Muscle of leg (tissue), 11 donors: ENCODE measurements around the gene DNM1. TPM values are rescaled to one million over a fixed set of nuclear protein-coding genes. Genes with fewer than 3 reads are reported as not detected.

ENCODE experiments used
- DNase-seq: peaks from one replicate; pipeline ENCODE4 v3.0.0; 2013
- H3K27ac ChIP-seq: one replicate; pipeline ENCODE4 v1.5.1; 2013; ENCODE audit warnings: mild to moderate bottlenecking, low read length, control low read depth
- H3K27me3 ChIP-seq: one replicate; pipeline ENCODE4 v1.6.1; 2013; ENCODE audit warnings: low read length; ENCODE audit not compliant: control insufficient read depth, insufficient read depth
- H3K36me3 ChIP-seq: one replicate; pipeline ENCODE4 v1.6.1; 2013; ENCODE audit warnings: low read length; ENCODE audit not compliant: control insufficient read depth, insufficient read depth
- H3K4me1 ChIP-seq: one replicate; pipeline ENCODE4 v1.6.1; 2013; ENCODE audit warnings: low read length; ENCODE audit not compliant: control insufficient read depth, insufficient read depth
- H3K4me3 ChIP-seq: one replicate; pipeline ENCODE4 v1.5.1; 2013; ENCODE audit warnings: low read length, control low read depth
- H3K9me3 ChIP-seq: replicated peaks from 2 replicates; pipeline ENCODE4 v1.6.1; 2013; ENCODE audit warnings: low read depth, low read length; ENCODE audit not compliant: control insufficient read depth
- WGBS: methylation state at CpG from one replicate; pipeline ENCODE4 v1.1.5; 2013; ENCODE audit warnings: missing lambda C conversion rate; ENCODE audit not compliant: insufficient coverage; 5-methylcytosine and 5-hydroxymethylcytosine counted together
- polyA plus RNA-seq, 8 donors: library from polyadenylated mRNA; unstranded; fragments of 120-200 nt; gene quantifications; one replicate each; pipeline versions ENCODE4 v1.2.1 to v1.2.3, GENCODE V29; 2013; ENCODE audit warnings: inconsistent platforms in 1 of 8, low replicate concordance in 1 of 8; ENCODE audit not compliant: insufficient read length in 8 of 8, insufficient read depth in 1 of 8
- total RNA-seq: library from RNA; stranded (reverse); fragments of 120-200 nt; gene quantifications from one replicate; pipeline ENCODE4 v1.2.4, GENCODE V29; 2013

Gene DNM1
- total and polyA plus RNA-seq, 9 donors, result 18.5 to 75.6 (median 44.6) TPM

GRCh38 chr9:128190516-128191405 is 12.4 kb upstream of the DNM1 start:
- H3K4me3 ChIP-seq, result peak overlapping the region; percentile 65
- H3K9me3 ChIP-seq, result no peaks in the 10 kb centered on the region
- peaks cover 36% of the 10 kb centered on the region for H3K36me3 ChIP-seq
- H3K27ac ChIP-seq, result peak overlapping the region; percentile 44
- 17% methylated on average over 32 of the region's 32 CpGs for WGBS
- peaks cover 17% of the 10 kb centered on the region for H3K4me1 ChIP-seq
- no peaks in the 10 kb centered on the region for H3K27me3 ChIP-seq
- DNase-seq, result no peak

GRCh38 chr9:128191406-128192046 is 11.7 kb upstream of the DNM1 start, which contains the start of gene CIZ1:
CIZ1 (minus strand) TSS chr9:128191572; CDS start chr9:128190857, 715 bp downstream.
- Histone ChIP-seq H3K9me3 (no peaks in the 10 kb centered on the region), H3K27me3 (no peaks in the 10 kb centered on the region), H3K4me3 (peak within 1 kb of the TSS; percentile 65), H3K27ac (peak within 1 kb of the TSS; percentile 44), H3K36me3 (peaks cover 28% of the 10 kb centered on the region), H3K4me1 (peaks cover 17% of the 10 kb centered on the region)
- DNase-seq, result peak; percentile 92
- under 1% methylated on average over 60 of the region's 71 CpGs for WGBS

DNA sequence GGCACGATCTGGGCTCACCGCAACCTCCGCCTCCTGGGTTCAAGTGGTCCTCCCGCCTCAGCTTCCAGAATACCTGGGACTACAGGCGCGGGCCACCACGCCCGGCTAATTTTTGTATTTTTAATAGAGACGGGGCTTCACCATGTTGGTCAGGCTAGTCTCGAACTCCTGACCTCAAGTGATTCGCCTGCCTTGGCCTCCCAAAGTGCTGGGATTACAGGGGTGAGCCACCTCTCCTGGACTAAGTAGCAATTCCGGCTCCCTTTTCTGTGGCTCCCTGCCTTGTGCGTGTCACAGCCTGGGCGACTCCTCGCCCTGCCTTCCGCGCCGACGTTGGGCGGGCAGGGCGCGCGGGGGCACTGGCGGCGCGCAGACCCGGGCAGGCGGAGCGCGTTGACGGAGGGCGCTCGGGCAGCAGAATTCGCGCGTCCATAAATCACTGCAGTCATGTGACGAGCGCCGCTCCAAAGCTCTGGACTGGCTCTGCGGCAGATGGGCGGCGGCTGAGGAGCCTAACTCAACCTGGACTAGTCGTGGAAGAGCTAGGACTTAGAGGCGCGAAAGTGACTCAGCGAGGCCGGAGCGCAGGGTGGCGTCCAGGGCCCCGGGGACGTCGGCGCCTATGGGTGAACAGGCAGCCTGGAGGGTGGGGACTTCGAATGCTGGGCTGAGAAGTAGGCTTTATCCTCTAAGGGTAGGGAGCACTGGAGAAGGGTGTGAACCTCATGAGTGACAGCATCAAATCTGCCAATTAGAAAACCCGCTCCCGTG is 10.4 kb upstream of the DNM1 start:
- peaks cover 17% of the 10 kb centered on the region for H3K4me1 ChIP-seq
- DNase-seq, result peak; percentile 80
- H3K36me3 ChIP-seq, result peaks cover 22% of the 10 kb centered on the region
- 17% methylated on average over 52 of the region's 56 CpGs for WGBS
- peak overlapping the region; percentile 69 for H3K27ac ChIP-seq
- H3K4me3 ChIP-seq, result peak overlapping the region; percentile 35
- H3K9me3 ChIP-seq, result no peaks in the 10 kb centered on the region
- no peaks in the 10 kb centered on the region for H3K27me3 ChIP-seq

- Histone ChIP-seq H3K27me3 (no peaks in the 10 kb centered on the region), H3K4me1 (peaks cover 17% of the 10 kb centered on the region), H3K36me3 (peaks cover 17% of the 10 kb centered on the region), H3K4me3 (no peak overlapping the region), H3K9me3 (no peaks in the 10 kb centered on the region), H3K27ac (peak overlapping the region; percentile 69)
- 95% methylated on average over 8 of the region's 14 CpGs for WGBS
- no peak for DNase-seq
Measured at GRCh38 chr9:128193469-128194096, 9.6 kb upstream of the DNM1 start.

DNA sequence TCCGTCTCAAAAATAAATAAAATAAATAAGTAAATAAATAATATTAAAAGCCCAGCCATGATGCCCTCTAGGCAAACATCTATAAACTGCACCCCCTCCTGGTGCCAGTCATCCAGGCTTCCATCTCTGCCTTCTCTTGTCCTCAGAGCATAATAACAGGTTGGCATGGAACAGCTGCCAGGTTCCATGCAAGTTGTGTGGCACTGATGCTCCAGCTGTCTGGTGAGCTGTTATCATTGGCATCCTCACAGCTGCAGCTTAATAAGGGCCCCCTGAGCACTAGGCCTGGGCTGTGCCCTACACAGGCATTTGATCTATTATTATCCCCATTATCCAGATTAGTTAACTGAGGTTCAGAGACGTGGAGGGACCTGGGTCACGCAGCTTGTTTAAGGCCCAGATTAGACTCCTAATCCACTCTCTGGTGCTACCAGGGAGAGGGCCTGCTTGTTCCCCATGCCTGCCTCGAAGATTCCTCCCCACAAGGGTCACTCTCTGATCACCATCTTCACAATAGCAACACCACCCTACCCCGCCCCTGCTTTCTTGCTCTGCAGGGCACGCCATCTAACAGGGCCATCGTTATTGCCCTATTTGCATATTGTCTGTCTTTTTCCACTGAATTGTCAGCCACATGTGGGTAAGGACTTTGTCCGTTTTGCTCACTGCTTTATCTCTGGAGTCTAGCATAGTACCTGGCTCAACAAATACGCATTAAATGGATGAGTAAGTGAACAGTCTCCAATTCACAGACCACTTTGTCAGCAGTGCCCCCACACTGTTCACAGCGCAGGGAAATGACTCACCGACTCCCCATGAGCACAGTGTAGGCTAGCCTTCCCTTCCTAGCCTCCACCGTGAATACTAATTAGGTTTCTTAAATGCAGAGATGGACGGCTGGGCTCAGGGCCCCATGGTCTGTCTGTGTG is 1.5 kb upstream of the DNM1 start:
- Histone ChIP-seq H3K4me3 (no peak overlapping the region), H3K9me3 (no peaks in the 10 kb centered on the region), H3K4me1 (peaks cover 18% of the 10 kb centered on the region), H3K36me3 (no peaks in the 10 kb centered on the region), H3K27me3 (peaks cover 21% of the 10 kb centered on the region), H3K27ac (no peak overlapping the region)
- no peak for DNase-seq
- 72% methylated on average over 8 of the region's 13 CpGs for WGBS

GRCh38 chr9:128202648-128203023 is 543 bp upstream of the DNM1 start:
- Histone ChIP-seq H3K4me3 (no peak overlapping the region), H3K27me3 (peaks cover 21% of the 10 kb centered on the region), H3K4me1 (peaks cover 18% of the 10 kb centered on the region), H3K9me3 (no peaks in the 10 kb centered on the region), H3K27ac (no peak overlapping the region), H3K36me3 (no peaks in the 10 kb centered on the region)
- 0% methylated on average over 1 of the region's 2 CpGs for WGBS
- no peak for DNase-seq

- no peak overlapping the region for H3K27ac ChIP-seq
- H3K4me3 ChIP-seq, result peak overlapping the region; percentile 81
- H3K27me3 ChIP-seq, result peaks cover 21% of the 10 kb centered on the region
- peaks cover 23% of the 10 kb centered on the region for H3K4me1 ChIP-seq
- DNase-seq, result peak; percentile 73
- H3K9me3 ChIP-seq, result no peaks in the 10 kb centered on the region
- H3K36me3 ChIP-seq, result no peaks in the 10 kb centered on the region
- WGBS, result 0% methylated on average over 10 of the region's 67 CpGs
Measured at GRCh38 chr9:128203707-128204551, 750 bp downstream of the DNM1 start.

GRCh38 chr9:128204858-128205257 is 1.7 kb downstream of the DNM1 start:
- peaks cover 2% of the 10 kb centered on the region for H3K36me3 ChIP-seq
- no CpG with 5 or more reads among the region's 7 CpGs for WGBS
- H3K4me3 ChIP-seq, result peak overlapping the region; percentile 81
- peaks cover 25% of the 10 kb centered on the region for H3K4me1 ChIP-seq
- DNase-seq, result no peak
- H3K27ac ChIP-seq, result no peak overlapping the region
- H3K9me3 ChIP-seq, result no peaks in the 10 kb centered on the region
- peaks cover 21% of the 10 kb centered on the region for H3K27me3 ChIP-seq
